GM19035 (cell line): ENCODE results near the gene WSB2.
"Not testable (repeated sequence)": the region's sequence is repeated elsewhere in the genome, so short reads cannot be mapped to it uniquely, and the experiment has no call there.

Experiments
- ATAC-seq: cut with Tn5 transposase; IDR thresholded peaks from one replicate; pipeline ENCODE4 v1.9.1; 2021; ENCODE audit not compliant: unreplicated experiment

Gene WSB2

GRCh38 chr12:118061011-118061872 is at the start of gene WSB2:
Gene WSB2 (minus strand): TSS chr12:118061179. CDS start chr12:118061048, 131 bp downstream.
- ATAC-seq = peak; percentile 42

GRCh38 chr12:118109088-118109487 is 48.1 kb upstream of the WSB2 start:
- no peak for ATAC-seq

- no peak for ATAC-seq
Measured at GRCh38 chr12:118107694-118108093, 46.7 kb upstream of the WSB2 start.

- ATAC-seq = no peak
Measured at GRCh38 chr12:118107011-118107410, 46.0 kb upstream of the WSB2 start.

- no peak for ATAC-seq
Measured at GRCh38 chr12:118103601-118104382, 42.8 kb upstream of the WSB2 start, which contains the start of gene VSIG10. Gene VSIG10 (minus strand): TSS chr12:118104011. CDS start chr12:118103671, 340 bp downstream.

- no peak for ATAC-seq
Measured at GRCh38 chr12:118103201-118103600, 42.2 kb upstream of the WSB2 start.

GRCh38 chr12:118102609-118103008 is 41.6 kb upstream of the WSB2 start:
- no peak for ATAC-seq

GRCh38 chr12:118102070-118102469 is 41.1 kb upstream of the WSB2 start:
- ATAC-seq = no peak

- ATAC-seq = no peak
Measured at GRCh38 chr12:118101051-118101450, 40.1 kb upstream of the WSB2 start.

GRCh38 chr12:118098911-118099671 is 38.1 kb upstream of the WSB2 start:
- ATAC-seq = no peak

GRCh38 chr12:118098401-118098800 is 37.4 kb upstream of the WSB2 start:
- no peak for ATAC-seq

GRCh38 chr12:118094039-118094438 is 33.1 kb upstream of the WSB2 start:
- ATAC-seq = no peak

GRCh38 chr12:118089782-118090181 is 28.8 kb upstream of the WSB2 start:
- no peak for ATAC-seq

GRCh38 chr12:118082161-118082560 is 21.2 kb upstream of the WSB2 start:
- no peak for ATAC-seq

- not testable (repeated sequence) for ATAC-seq
Measured at GRCh38 chr12:118081521-118081920, 20.5 kb upstream of the WSB2 start.

- no peak for ATAC-seq
Measured at GRCh38 chr12:118073768-118074167, 12.8 kb upstream of the WSB2 start.

- ATAC-seq = no peak
Measured at GRCh38 chr12:118070650-118071049, 9.7 kb upstream of the WSB2 start.

- no peak for ATAC-seq
Measured at GRCh38 chr12:118068445-118068844, 7.5 kb upstream of the WSB2 start.

GRCh38 chr12:118065380-118065779 is 4.4 kb upstream of the WSB2 start:
- ATAC-seq = no peak

- no peak for ATAC-seq
Measured at GRCh38 chr12:118064608-118065007, 3.6 kb upstream of the WSB2 start.
